Measurements from ENCODE around the gene SESTD1.

The SESTD1 gene

GRCh38 chr2:179268277-179268925, 3.8 kb upstream of the SESTD1 start:
- no peak for DNase-seq (ENCODE audit: low read depth)
- no peak overlapping the region for H3K4me3 ChIP-seq (ENCODE audit: low read depth, low read length)
- no peak for TF ChIP-seq CTCF (IDR thresholded peaks at IDR 0.05; ENCODE audit: control insufficient read depth, extremely low read depth, insufficient read depth)

GRCh38 chr2:179266271-179266670, 1.6 kb upstream of the SESTD1 start:
- DNase-seq (ENCODE audit: low read depth), result no peak
- no peak overlapping the region for H3K4me3 ChIP-seq (ENCODE audit: low read depth, low read length)
- no peak for TF ChIP-seq CTCF (IDR thresholded peaks at IDR 0.05; ENCODE audit: control insufficient read depth, extremely low read depth, insufficient read depth)

GRCh38 chr2:179265082-179265510, 464 bp upstream of the SESTD1 start:
- DNase-seq (ENCODE audit: low read depth), result no peak
- peak overlapping the region; percentile 59 for H3K4me3 ChIP-seq (ENCODE audit: low read depth, low read length)
- no peak for TF ChIP-seq CTCF (IDR thresholded peaks at IDR 0.05; ENCODE audit: control insufficient read depth, extremely low read depth, insufficient read depth)

GRCh38 chr2:179263446-179264367, 925 bp downstream of the SESTD1 start:
- no peak for TF ChIP-seq CTCF (IDR thresholded peaks at IDR 0.05; ENCODE audit: control insufficient read depth, extremely low read depth, insufficient read depth)
- peak overlapping the region; percentile 59 for H3K4me3 ChIP-seq (ENCODE audit: low read depth, low read length)
- no peak for DNase-seq (ENCODE audit: low read depth)

GRCh38 chr2:179263015-179263414, 1.6 kb downstream of the SESTD1 start:
- no peak for DNase-seq (ENCODE audit: low read depth)
- no peak for TF ChIP-seq CTCF (IDR thresholded peaks at IDR 0.05; ENCODE audit: control insufficient read depth, extremely low read depth, insufficient read depth)
- H3K4me3 ChIP-seq (ENCODE audit: low read depth, low read length), result no peak overlapping the region

GRCh38 chr2:179262077-179262660, 2.5 kb downstream of the SESTD1 start:
- H3K4me3 ChIP-seq (ENCODE audit: low read depth, low read length), result no peak overlapping the region
- DNase-seq (ENCODE audit: low read depth), result no peak
- no peak for TF ChIP-seq CTCF (IDR thresholded peaks at IDR 0.05; ENCODE audit: control insufficient read depth, extremely low read depth, insufficient read depth)
